ENCODE results near the gene DPYD. TPM values are rescaled to one million over a fixed set of nuclear protein-coding genes. Genes with fewer than 3 reads are reported as not detected.

DPYD gene
- total RNA-seq, 2 experiments from 2014 or later = 62.9 to 63.5 TPM

- H3K4me3 Mint-ChIP-seq = peak overlapping the region; percentile 94
- peaks cover 55% of the 10 kb centered on the region for H3K4me1 Mint-ChIP-seq
- H3K27me3 Mint-ChIP-seq = no peaks in the 10 kb centered on the region
- ChIA-PET POLR2A (no interaction called here), CTCF (interaction anchor here (1.0 to 1.4 kb wide), 2 partner anchors 12 to 15 kb away, joined by 3 to 5 read pairs; no protein-coding TSS in a partner anchor)
- H3K9me3 Mint-ChIP-seq = peaks cover 3% of the 10 kb centered on the region
- H3K27ac Mint-ChIP-seq = peak overlapping the region; percentile 96
- peaks cover 29% of the 10 kb centered on the region for H3K36me3 Mint-ChIP-seq (ENCODE audit: low read depth)
- DNase-seq = no peak
These were observed 480 bp downstream of the DPYD start for GRCh38 chr1:97920276-97920831.

- no peak for DNase-seq
- Mint-ChIP-seq H3K9me3 (peaks cover 3% of the 10 kb centered on the region), H3K27ac (peak overlapping the region; percentile 96), H3K36me3 (ENCODE audit: low read depth) (peaks cover 29% of the 10 kb centered on the region), H3K27me3 (no peaks in the 10 kb centered on the region), H3K4me3 (peak overlapping the region; percentile 94), H3K4me1 (peaks cover 53% of the 10 kb centered on the region)
- ChIA-PET POLR2A (no interaction called here), CTCF (interaction anchor here (1.3 kb wide), 1 partner anchor 21 kb away, joined by 4 read pairs; no protein-coding TSS in a partner anchor)
These were observed 1.1 kb downstream of the DPYD start for GRCh38 chr1:97919585-97920261.

GRCh38 chr1:97918961-97919360 is 1.9 kb downstream of the DPYD start:
- ChIA-PET CTCF (interaction anchor here (1.3 kb wide), 1 partner anchor 22 kb away, joined by 4 read pairs; no protein-coding TSS in a partner anchor), POLR2A (no interaction called here)
- Mint-ChIP-seq H3K27ac (peak overlapping the region; percentile 96), H3K4me1 (peaks cover 54% of the 10 kb centered on the region), H3K36me3 (ENCODE audit: low read depth) (peaks cover 29% of the 10 kb centered on the region), H3K4me3 (peak overlapping the region; percentile 94), H3K27me3 (no peaks in the 10 kb centered on the region), H3K9me3 (peaks cover 3% of the 10 kb centered on the region)
- no peak for DNase-seq

GRCh38 chr1:97913506-97914139 is 7.2 kb downstream of the DPYD start:
- H3K4me1 Mint-ChIP-seq = peaks cover 53% of the 10 kb centered on the region
- H3K27me3 Mint-ChIP-seq = no peaks in the 10 kb centered on the region
- ChIA-PET CTCF (interaction anchor here (1.0 kb wide), 1 partner anchor 8 kb away, joined by 3 read pairs; no protein-coding TSS in a partner anchor), POLR2A (no interaction called here)
- no peak overlapping the region for H3K4me3 Mint-ChIP-seq
- DNase-seq = no peak
- no peak overlapping the region for H3K27ac Mint-ChIP-seq
- H3K36me3 Mint-ChIP-seq (ENCODE audit: low read depth) = peaks cover 20% of the 10 kb centered on the region
- H3K9me3 Mint-ChIP-seq = no peaks in the 10 kb centered on the region

- Mint-ChIP-seq H3K4me3 (no peak overlapping the region), H3K36me3 (ENCODE audit: low read depth) (peaks cover 13% of the 10 kb centered on the region), H3K4me1 (peaks cover 33% of the 10 kb centered on the region), H3K27me3 (no peaks in the 10 kb centered on the region), H3K27ac (no peak overlapping the region), H3K9me3 (no peaks in the 10 kb centered on the region)
- ChIA-PET POLR2A (interaction anchor here (0.6 kb wide), 1 partner anchor 36 kb away, joined by 3 read pairs; no protein-coding TSS in a partner anchor), CTCF (interaction anchor here (0.6 kb wide), 1 partner anchor 59 kb away, joined by 4 read pairs; no protein-coding TSS in a partner anchor)
- DNase-seq = peak; percentile 14
These were observed 9.3 kb downstream of the DPYD start for GRCh38 chr1:97911266-97912215.

GRCh38 chr1:97909266-97909665 is 11.6 kb downstream of the DPYD start:
- CTCF ChIA-PET = interaction anchor here (1.2 to 1.4 kb wide), 2 partner anchors 12 to 13 kb away, joined by 3 read pairs; partner anchors contain the start of gene DPYD

GRCh38 chr1:97907886-97908285 is 12.9 kb downstream of the DPYD start:
- DNase-seq = no peak
- ChIA-PET CTCF (interaction anchor here (1.4 kb wide), 1 partner anchor 13 kb away, joined by 3 read pairs; the partner anchor contains the start of gene DPYD), POLR2A (no interaction called here)
- H3K27me3 Mint-ChIP-seq = no peaks in the 10 kb centered on the region
- no peaks in the 10 kb centered on the region for H3K9me3 Mint-ChIP-seq
- no peak overlapping the region for H3K4me3 Mint-ChIP-seq
- peaks cover 23% of the 10 kb centered on the region for H3K4me1 Mint-ChIP-seq
- H3K36me3 Mint-ChIP-seq (ENCODE audit: low read depth) = no peaks in the 10 kb centered on the region
- H3K27ac Mint-ChIP-seq = no peak overlapping the region

More at GRCh38 chr1:97909266-97909665, 11.6 kb downstream of the DPYD start:
- Mint-ChIP-seq H3K4me3 (no peak overlapping the region), H3K4me1 (peaks cover 30% of the 10 kb centered on the region), H3K36me3 (ENCODE audit: low read depth) (peaks cover 5% of the 10 kb centered on the region), H3K9me3 (no peaks in the 10 kb centered on the region), H3K27me3 (no peaks in the 10 kb centered on the region), H3K27ac (no peak overlapping the region)
- POLR2A ChIA-PET = no interaction called here
- DNase-seq = no peak

GRCh38 chr1:97906567-97907241 is 14.1 kb downstream of the DPYD start:
- H3K4me3 Mint-ChIP-seq = no peak overlapping the region
- peaks cover 18% of the 10 kb centered on the region for H3K4me1 Mint-ChIP-seq
- DNase-seq = no peak
- H3K27me3 Mint-ChIP-seq = no peaks in the 10 kb centered on the region
- H3K27ac Mint-ChIP-seq = no peak overlapping the region
- CTCF ChIA-PET = no interaction called here
- POLR2A ChIA-PET = no interaction called here
- no peaks in the 10 kb centered on the region for H3K36me3 Mint-ChIP-seq (ENCODE audit: low read depth)
- no peaks in the 10 kb centered on the region for H3K9me3 Mint-ChIP-seq

GRCh38 chr1:97905141-97905940 is 15.5 kb downstream of the DPYD start:
- H3K36me3 Mint-ChIP-seq (ENCODE audit: low read depth) = peaks cover 5% of the 10 kb centered on the region
- no peaks in the 10 kb centered on the region for H3K27me3 Mint-ChIP-seq
- CTCF ChIA-PET = interaction anchor here (1.0 kb wide), 1 partner anchor 9 kb away, joined by 3 read pairs; no protein-coding TSS in a partner anchor
- no peak for DNase-seq
- H3K4me1 Mint-ChIP-seq = peaks cover 21% of the 10 kb centered on the region
- H3K27ac Mint-ChIP-seq = no peak overlapping the region
- H3K9me3 Mint-ChIP-seq = peaks cover 2% of the 10 kb centered on the region
- no peak overlapping the region for H3K4me3 Mint-ChIP-seq
- POLR2A ChIA-PET = no interaction called here

- peaks cover 12% of the 10 kb centered on the region for H3K36me3 Mint-ChIP-seq (ENCODE audit: low read depth)
- peaks cover 21% of the 10 kb centered on the region for H3K4me1 Mint-ChIP-seq
- no peak for DNase-seq
- H3K27ac Mint-ChIP-seq = no peak overlapping the region
- H3K27me3 Mint-ChIP-seq = no peaks in the 10 kb centered on the region
- no peak overlapping the region for H3K4me3 Mint-ChIP-seq
- peaks cover 7% of the 10 kb centered on the region for H3K9me3 Mint-ChIP-seq
- POLR2A ChIA-PET = no interaction called here
- CTCF ChIA-PET = no interaction called here
These were observed 16.3 kb downstream of the DPYD start for GRCh38 chr1:97904534-97904933.

GRCh38 chr1:97903626-97904025 is 17.2 kb downstream of the DPYD start:
- CTCF ChIA-PET = no interaction called here
- no peaks in the 10 kb centered on the region for H3K27me3 Mint-ChIP-seq
- H3K27ac Mint-ChIP-seq = no peak overlapping the region
- peaks cover 12% of the 10 kb centered on the region for H3K9me3 Mint-ChIP-seq
- H3K4me3 Mint-ChIP-seq = no peak overlapping the region
- POLR2A ChIA-PET = no interaction called here
- DNase-seq = no peak
- peaks cover 22% of the 10 kb centered on the region for H3K4me1 Mint-ChIP-seq
- H3K36me3 Mint-ChIP-seq (ENCODE audit: low read depth) = peaks cover 21% of the 10 kb centered on the region

All from activated CD4-positive, alpha-beta T cell treated with anti-CD3 and anti-CD28 coated beads, Interleukin-2, amount 10 ng/mL, durations not matched to agents 7 days and 5 days (primary cell).